GM21447 (cell line): ENCODE measurements around the gene DAB1.

Experiments used
- ATAC-seq: cut with Tn5 transposase; IDR thresholded peaks from one replicate; pipeline ENCODE4 v1.9.1; 2021; ENCODE audit not compliant: unreplicated experiment

DAB1 gene

GRCh38 chr1:56965191-56965590, 458.7 kb downstream of the DAB1 start:
- ATAC-seq = no peak

- ATAC-seq = no peak
These were observed 459.4 kb downstream of the DAB1 start for GRCh38 chr1:56964349-56965017.

GRCh38 chr1:56963667-56964066, 460.2 kb downstream of the DAB1 start:
- ATAC-seq = no peak

GRCh38 chr1:56961426-56961825, 462.4 kb downstream of the DAB1 start:
- no peak for ATAC-seq

GRCh38 chr1:56958526-56958925, 465.3 kb downstream of the DAB1 start:
- ATAC-seq = no peak

GRCh38 chr1:56957931-56958330, 465.9 kb downstream of the DAB1 start:
- ATAC-seq = no peak

- ATAC-seq = no peak
These were observed 469.2 kb downstream of the DAB1 start for GRCh38 chr1:56954664-56955063.

- no peak for ATAC-seq
These were observed 470.5 kb downstream of the DAB1 start for GRCh38 chr1:56953386-56953785.

GRCh38 chr1:56952501-56952900, 471.4 kb downstream of the DAB1 start:
- no peak for ATAC-seq

- no peak for ATAC-seq
These were observed 475.3 kb downstream of the DAB1 start for GRCh38 chr1:56948403-56949023.
